HG03575 (cell line): ENCODE measurements around the gene MYRIP.
"Not testable (repeated sequence)": the region's sequence is repeated elsewhere in the genome, so short reads cannot be mapped to it uniquely, and the experiment has no call there.

Experiments used
- ATAC-seq: cut with Tn5 transposase; IDR thresholded peaks from one replicate; pipeline ENCODE4 v1.9.1; 2021; ENCODE audit not compliant: unreplicated experiment, insufficient number of reproducible peaks, low FRiP score; ENCODE audit errors: extremely low read depth

MYRIP gene

GRCh38 chr3:40268802-40269524 is 459.6 kb downstream of the MYRIP start:
- no peak for ATAC-seq

GRCh38 chr3:40278791-40279190 is 469.4 kb downstream of the MYRIP start:
- ATAC-seq = no peak

- ATAC-seq = no peak
These were observed 472.6 kb downstream of the MYRIP start for GRCh38 chr3:40281995-40282394.

GRCh38 chr3:40283057-40283456 is 473.6 kb downstream of the MYRIP start:
- ATAC-seq = not testable (repeated sequence)

- ATAC-seq = no peak
These were observed 477.8 kb downstream of the MYRIP start for GRCh38 chr3:40287248-40287647.

GRCh38 chr3:40290396-40290795 is 481.0 kb downstream of the MYRIP start:
- no peak for ATAC-seq

GRCh38 chr3:40291471-40291870 is 482.1 kb downstream of the MYRIP start:
- no peak for ATAC-seq

- no peak for ATAC-seq
These were observed 483.4 kb downstream of the MYRIP start for GRCh38 chr3:40292637-40293349.

GRCh38 chr3:40294434-40294833 is 485.0 kb downstream of the MYRIP start:
- no peak for ATAC-seq

- no peak for ATAC-seq
These were observed 488.7 kb downstream of the MYRIP start for GRCh38 chr3:40298075-40298474.

GRCh38 chr3:40299130-40299720 is 489.8 kb downstream of the MYRIP start:
- ATAC-seq = no peak

GRCh38 chr3:40299721-40300335 is 490.4 kb downstream of the MYRIP start:
- ATAC-seq = no peak

- ATAC-seq = no peak
These were observed 493.4 kb downstream of the MYRIP start for GRCh38 chr3:40302784-40303183.

- ATAC-seq = no peak
These were observed 494.9 kb downstream of the MYRIP start for GRCh38 chr3:40304352-40304751.

- no peak for ATAC-seq
These were observed 496.9 kb downstream of the MYRIP start for GRCh38 chr3:40306336-40306735.

- no peak for ATAC-seq
These were observed 497.8 kb downstream of the MYRIP start for GRCh38 chr3:40307176-40307575.

GRCh38 chr3:40308725-40309417 is 499.5 kb downstream of the MYRIP start:
- ATAC-seq = no peak

- peak; percentile 79 for ATAC-seq
These were observed 500.1 kb downstream of the MYRIP start, which contains the start of gene EIF1B for GRCh38 chr3:40309418-40309924. Gene EIF1B (plus strand): TSS chr3:40309707. CDS start chr3:40309942, 235 bp downstream.
